Retinal pigment epithelial cell (primary cell): ENCODE data around the gene NLRP9.
A peak's percentile ranks its signal among the peaks of the same experiment; 100 is the strongest.

Experiments used
- DNase-seq: peaks from one replicate; pipeline ENCODE4 v3.0.0-alpha.2; 2010; ENCODE audit warnings: low read depth
- H3K4me3 ChIP-seq: 2 replicates; pipeline ENCODE4 v1.5.1; 2011; ENCODE audit warnings: mild to moderate bottlenecking, low read length, control low read depth, moderate library complexity
- CTCF ChIP-seq: conservative IDR thresholded peaks from 2 replicates; pipeline ENCODE4 v1.5.1; 2011; ENCODE audit warnings: low read depth, low read length, control low read depth, inconsistent platforms

The NLRP9 gene

DNA sequence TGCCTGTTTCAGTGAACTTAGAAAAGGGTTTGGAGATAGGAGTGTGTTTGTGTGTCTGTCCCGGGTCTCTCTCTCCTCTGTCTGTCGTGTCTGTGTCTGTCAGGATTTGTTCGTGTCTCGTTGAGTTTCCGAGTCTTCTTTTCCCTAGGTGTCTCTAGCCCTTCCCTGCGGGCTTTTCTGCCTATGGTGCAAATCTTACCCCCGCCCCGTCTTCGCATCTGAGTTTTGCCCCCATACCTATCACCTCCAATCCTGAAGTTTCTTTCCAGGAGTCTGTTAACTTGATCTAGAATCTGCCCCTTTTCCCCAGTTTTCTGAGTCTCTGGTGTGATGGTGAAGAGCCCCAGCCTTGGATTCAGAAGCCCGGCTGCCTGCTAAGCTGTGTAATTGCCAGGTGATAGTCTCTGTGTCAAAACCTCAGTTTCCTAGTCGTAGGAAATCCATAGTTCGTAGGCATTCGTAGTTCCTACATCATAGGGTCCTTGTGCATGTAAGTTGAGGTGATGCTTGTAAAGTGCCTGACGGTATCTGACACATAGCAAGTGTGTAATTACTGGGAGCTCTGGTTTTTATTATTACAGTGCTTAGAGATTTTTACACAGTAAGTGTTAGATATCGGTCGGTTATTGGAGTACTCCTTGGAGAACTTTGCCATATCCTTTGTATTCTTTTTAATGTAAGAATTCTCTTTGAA is 62.4 kb downstream of the NLRP9 start:
- peak overlapping the region; percentile 88 for H3K4me3 ChIP-seq
- no peak for DNase-seq
- TF ChIP-seq CTCF, result no peak

DNA sequence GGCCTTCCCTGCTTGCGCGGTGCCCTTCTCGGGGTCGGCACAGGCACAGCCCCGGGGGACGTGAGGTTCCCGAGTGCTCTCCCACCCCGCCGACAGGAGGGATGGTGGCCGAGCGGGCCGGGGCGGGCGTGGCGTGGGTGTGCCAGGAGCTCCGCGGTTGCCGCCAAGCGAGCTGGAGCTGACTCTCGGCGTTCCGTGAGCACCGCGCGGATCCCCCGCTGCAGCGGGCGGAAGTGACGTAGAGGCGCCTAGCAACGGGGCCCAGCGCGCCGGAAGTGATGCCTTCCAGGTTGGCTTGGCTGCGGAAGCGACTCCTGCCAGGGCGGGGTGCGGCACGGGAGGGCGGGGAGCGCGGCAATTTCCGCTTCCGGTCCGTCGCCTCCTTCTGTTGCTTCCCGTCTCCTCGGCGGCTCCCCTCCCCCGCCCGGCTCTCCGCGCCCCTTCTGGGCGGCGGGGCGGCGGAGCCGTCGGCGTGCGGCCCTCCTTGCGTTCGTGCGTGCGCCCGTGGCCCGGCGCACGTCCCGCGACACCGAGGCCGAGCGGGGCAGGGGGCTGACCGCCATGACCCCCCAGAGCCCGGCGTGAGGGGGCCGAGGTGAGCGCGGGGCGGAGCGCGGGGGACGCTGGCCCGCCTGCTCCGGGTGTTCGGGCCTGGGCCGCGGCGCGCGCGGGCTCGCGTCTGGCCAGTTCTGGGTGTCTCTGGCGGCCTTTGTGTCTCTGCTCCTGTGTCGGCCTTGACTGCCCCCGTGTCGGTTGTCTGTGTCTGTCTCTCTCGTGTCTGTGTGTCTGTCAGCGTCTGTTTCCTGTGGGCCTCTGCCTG is 63.2 kb downstream of the NLRP9 start, which contains the start of gene EPN1:
EPN1 (plus strand) TSS at position 386 of the 820 bp plus-strand sequence. CDS start 3,402 bp downstream, outside the sequence.
- no peak for TF ChIP-seq CTCF
- peak; percentile 85 for DNase-seq
- H3K4me3 ChIP-seq, result peak within 1 kb of the TSS; percentile 88

- peak overlapping the region; percentile 88 for H3K4me3 ChIP-seq
- DNase-seq, result no peak
- no peak for TF ChIP-seq CTCF
These were observed 63.8 kb downstream of the NLRP9 start for GRCh38 chr19:55674459-55674840.

GRCh38 chr19:55673889-55674288 is 64.3 kb downstream of the NLRP9 start:
- no peak for TF ChIP-seq CTCF
- DNase-seq, result no peak
- no peak overlapping the region for H3K4me3 ChIP-seq

DNA sequence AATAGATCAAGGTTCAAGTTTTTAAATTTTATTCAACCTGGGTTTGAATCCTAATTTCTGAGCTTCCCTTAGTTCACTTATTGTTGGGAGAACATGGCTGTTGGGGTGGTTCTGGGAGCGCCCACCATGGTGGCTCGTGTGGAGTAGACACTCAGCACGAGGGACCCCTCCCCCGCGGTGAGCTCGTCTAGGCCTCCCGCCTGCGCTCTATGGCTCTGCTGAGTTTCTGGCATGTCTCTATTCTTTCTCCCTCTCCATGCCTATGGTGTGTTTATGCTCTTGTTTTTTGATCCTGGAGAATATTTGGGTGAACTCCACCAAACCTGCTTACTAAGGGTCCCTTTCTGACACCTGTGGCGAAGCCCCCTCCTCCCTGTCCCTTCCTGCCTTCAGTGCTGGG is 64.7 kb downstream of the NLRP9 start:
- no peak for TF ChIP-seq CTCF
- H3K4me3 ChIP-seq, result no peak overlapping the region
- DNase-seq, result no peak

- TF ChIP-seq CTCF, result no peak
These were observed 65.8 kb downstream of the NLRP9 start for GRCh38 chr19:55672418-55672817.

DNA sequence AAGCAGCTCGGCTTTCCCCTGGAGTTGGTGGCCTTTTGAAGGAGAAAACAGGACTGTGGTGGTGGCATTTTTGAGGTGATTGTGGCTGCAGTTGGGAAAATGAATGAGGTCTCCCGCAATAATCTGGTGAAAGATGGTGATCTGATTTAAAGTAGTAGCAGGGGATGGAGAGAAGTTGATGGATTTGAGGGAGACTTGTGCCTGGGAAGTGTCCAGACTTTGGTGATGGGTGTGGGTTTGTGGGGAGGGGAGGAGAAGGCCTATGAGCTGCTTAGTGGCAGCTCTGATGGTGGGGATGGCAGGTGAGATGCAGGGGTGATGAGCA is 67.2 kb downstream of the NLRP9 start:
- no peak for TF ChIP-seq CTCF
- DNase-seq, result no peak
- no peak overlapping the region for H3K4me3 ChIP-seq

More at GRCh38 chr19:55672418-55672817, 65.8 kb downstream of the NLRP9 start:
- DNase-seq, result no peak
- no peak overlapping the region for H3K4me3 ChIP-seq
